NCI-H2227 (cell line): ENCODE data around the gene MRRF.

Source experiments
- DNase-seq: peaks from one replicate; lab custom pipeline; 2025; ENCODE audit not compliant: unreplicated experiment; lab: John Stamatoyannopoulos, UW

MRRF gene

GRCh38 chr9:122331523-122331927 lies 66.8 kb downstream of the MRRF start:
- no peak for DNase-seq

DNA sequence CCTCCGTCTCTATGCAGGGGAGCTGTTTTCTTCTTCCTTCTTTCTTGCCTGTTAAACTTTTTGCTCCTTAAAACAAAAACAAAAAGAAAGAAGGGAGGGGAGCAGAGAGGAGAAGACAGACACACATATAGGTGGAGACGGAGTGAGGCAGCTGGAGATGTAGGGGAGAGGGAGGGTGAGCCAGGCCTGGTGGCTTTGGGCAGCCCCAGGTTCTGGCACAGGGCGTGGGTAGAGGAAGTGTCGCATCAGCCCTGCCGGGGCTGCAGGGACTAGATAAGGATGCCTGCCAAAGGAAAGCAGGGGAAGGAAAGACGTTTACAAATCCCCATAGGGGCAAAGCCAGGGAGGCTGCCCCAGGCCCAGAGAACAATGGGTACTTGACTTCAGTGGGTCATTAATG lies 67.4 kb downstream of the MRRF start:
- DNase-seq: no peak

- DNase-seq: no peak
These were observed 68.0 kb downstream of the MRRF start for GRCh38 chr9:122332644-122333043.

DNA sequence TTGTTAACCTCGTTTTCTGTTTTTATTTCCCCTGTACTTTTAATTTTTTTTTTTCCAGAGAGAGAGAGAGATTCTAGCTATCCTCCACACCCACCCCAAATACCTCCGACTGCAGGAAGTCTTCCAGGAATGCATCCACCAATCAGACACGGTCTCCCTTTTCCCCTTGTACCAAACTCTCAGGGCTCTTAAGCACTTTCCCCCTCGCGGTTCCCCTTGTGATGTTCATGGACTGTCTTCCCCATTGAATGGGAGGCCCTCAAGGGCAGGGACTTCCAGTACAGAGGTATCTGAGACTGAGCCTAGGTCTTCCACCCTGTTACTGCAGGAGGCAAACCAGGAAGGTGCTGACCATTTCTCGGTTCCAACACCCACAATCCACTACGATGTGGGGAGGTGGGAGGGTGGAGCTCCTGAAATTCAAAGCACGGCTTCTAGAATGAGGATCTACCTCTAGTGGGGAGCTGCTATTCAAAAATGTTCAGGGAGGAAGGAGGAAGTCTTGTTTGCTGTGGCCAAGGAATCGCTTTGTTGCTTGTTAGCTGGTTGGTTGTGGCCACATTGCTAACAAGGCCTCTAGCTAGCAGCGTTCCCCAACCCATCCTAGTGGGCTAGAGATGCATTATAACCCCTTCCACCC lies 68.6 kb downstream of the MRRF start:
- DNase-seq: no peak

DNA sequence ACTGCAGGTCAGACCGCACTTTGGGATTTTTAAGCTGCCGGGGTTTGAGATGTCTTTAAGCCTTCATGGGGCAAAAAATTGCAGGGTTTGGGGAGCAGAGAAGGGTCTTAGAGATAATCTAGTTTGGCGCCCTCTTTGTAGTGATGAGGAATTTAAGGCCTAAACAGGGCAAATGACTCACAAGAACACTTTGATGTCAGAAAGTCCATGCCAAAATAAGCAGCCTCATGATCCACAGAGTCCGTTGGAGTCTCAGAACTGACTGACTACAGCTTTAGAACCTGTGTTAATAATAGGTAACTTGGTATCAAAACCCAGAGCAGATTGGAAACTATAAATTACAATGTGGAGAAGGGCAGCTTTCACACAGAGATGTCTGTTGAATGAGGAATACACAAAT lies 70.2 kb downstream of the MRRF start:
- DNase-seq: no peak

GRCh38 chr9:122336189-122336588 lies 71.5 kb downstream of the MRRF start:
- DNase-seq: no peak

DNA sequence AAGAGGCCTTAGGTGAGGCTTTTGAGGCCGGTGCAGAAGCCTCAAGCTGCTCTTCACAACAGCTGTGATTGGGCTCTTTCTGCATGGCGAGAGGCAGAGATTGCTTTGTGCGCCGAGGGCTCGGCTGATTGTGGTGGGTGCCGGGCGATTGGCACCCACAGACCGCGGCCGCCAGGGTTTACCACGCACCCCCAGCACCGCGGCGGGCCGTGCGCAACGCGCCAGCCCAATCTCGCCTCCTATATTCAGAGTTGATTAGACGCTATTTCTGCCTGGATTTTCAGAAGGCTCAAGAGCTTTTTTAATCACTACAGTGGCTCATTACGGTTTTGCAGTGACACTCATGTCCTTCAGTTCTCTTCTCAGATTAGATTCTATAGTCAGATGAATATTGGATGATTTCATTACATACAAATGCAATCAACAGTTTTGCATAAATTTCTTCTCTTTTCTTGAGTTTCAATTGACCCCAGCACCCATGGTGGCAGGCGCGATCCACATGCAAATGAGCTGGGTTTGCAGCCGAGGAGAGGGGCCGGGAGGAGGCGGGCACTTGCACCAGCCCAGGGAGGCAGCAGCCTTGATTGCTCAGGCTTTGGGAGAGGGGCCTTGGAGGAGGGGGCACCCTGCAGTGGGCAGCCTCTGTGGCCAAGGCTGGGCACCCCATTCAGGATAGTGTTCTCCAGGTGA lies 72.3 kb downstream of the MRRF start:
- DNase-seq: no peak

- DNase-seq: peak; percentile 64
These were observed 72.9 kb downstream of the MRRF start for GRCh38 chr9:122337556-122337929.

DNA sequence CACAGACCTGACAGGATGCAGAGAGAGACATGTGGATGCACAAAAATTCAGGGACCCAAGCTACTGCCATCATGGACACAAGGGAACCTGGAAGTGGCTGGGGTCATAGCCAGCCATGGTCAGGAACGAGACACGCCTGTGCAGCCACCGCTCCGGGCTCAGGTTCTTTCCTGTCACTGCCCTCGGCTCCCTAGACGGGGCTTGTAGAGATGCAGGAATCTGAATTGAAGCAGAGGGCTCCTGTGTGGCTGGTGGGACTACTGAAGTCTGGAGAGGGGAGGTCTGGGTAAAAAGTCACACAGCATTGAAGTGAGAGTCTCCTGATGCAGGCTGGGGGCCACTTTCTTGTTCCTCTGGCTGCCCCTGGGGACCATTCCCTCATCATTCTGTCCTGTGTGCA lies 73.9 kb downstream of the MRRF start:
- no peak for DNase-seq

DNA sequence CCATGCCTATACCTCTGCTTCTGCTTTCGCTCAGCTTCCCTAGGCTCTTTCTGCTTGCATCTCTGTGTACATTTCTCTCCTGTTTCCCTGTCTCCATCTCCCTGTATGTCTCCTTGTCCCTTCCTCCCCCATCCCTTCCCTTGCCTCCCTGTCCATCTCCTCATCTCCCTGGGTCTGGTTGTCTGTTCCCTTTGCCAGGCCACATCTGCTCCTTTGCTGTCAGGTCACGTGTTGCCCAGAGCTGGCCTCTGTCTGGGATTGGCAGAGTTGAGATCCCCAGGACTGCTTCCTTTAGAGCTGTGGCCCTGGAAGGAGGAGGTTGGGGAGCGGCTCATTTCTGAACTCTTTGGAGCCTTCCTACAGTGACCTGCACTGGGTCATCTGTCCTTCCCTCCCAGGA lies 74.3 kb downstream of the MRRF start:
- DNase-seq: no peak

DNA sequence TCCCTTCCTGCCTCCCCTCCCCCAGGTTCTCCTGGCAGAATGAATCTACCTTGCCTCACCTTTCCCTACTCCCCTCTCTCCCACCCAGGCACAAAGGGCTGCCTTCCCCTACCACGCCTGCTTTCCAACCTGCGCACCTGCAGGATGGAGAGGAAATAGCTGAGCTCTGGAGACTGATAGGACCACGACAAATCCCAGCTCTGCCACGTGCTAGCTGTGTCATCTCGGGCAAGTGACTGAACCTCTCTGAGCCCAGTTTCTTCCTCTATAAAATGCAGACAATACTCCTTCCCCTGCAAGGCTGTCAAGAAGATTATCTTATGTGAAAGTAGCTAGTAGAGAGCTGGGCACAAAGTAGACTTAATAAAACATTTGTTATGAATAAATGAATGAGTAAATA lies 74.9 kb downstream of the MRRF start:
- DNase-seq: no peak

- no peak for DNase-seq
These were observed 75.5 kb downstream of the MRRF start for GRCh38 chr9:122340161-122340560.

DNA sequence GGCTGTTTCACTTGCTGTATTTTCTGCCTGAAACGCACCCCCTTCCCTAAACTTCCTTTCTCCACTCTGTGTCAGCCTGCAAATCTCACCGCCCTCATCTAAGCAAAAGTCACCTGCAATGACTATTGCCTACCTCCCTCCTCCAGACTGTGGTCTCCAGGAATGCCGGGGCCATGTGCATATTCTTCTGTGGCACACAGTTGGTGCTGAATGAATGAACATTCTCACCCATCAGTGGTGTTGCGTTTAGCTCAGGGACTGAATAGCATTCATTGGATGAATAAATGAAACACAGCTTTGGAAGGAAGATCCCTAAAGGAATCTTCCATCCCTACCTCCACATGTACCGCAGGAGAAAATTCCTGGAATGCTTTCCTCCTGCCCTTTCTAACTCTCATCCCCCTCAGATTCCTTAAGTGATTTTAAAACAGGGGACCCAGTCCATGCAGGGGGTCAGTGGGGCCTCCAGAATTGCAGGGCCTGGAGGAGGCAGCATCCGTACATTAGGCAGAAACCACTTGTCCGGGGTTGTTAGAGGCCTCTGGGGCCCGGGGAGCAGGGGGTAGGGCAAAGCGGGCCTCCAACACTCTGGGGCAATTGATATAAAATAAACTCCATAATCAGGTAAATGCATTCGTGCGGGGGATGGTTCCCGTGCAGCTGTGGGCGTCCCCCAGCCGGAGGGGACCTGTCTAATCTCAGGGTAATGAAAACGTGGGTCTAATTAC lies 77.8 kb downstream of the MRRF start:
- no peak for DNase-seq

DNA sequence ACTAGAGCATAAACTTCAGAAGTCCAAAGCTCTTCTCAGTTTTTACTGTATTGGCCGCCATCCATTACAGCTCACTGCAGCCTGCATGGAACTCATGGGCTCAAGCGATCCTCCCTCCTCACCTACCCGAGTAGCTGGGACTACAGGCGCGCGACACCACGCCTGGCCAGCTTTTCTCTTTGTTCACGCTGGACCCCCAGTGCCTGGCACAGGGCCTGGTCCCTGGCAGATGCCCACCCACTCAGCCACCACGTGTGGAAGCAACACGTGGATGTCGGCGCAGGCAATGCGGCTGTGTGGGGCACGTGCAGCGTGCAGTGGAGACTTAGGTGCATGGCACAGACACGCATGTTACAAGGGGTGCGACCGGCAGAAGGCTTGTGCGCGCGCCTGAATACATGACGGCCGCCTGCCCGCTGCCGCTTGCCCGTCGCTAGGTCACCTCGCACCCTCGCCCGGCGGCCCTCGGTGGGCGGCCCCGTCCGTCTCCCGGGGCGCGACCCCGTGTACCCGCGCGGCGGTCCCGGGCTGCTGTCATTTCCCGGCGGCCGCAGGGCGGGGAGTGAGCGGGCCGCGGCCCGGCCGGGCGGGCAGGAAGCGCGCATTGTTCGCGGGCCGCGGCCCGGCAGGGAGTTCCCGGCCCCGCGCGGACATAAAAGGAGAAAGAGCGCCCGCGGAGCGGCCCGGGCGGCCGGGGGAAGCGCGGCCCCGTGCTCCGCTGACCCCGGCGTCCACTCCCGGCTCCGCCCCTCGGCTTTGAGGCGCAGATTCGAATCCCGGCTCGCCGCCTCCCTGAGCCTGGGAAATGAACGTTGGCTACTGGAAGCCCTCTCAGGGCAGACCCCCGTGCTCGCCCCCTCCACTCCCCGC lies 82.0 kb downstream of the MRRF start:
- no peak for DNase-seq

DNA sequence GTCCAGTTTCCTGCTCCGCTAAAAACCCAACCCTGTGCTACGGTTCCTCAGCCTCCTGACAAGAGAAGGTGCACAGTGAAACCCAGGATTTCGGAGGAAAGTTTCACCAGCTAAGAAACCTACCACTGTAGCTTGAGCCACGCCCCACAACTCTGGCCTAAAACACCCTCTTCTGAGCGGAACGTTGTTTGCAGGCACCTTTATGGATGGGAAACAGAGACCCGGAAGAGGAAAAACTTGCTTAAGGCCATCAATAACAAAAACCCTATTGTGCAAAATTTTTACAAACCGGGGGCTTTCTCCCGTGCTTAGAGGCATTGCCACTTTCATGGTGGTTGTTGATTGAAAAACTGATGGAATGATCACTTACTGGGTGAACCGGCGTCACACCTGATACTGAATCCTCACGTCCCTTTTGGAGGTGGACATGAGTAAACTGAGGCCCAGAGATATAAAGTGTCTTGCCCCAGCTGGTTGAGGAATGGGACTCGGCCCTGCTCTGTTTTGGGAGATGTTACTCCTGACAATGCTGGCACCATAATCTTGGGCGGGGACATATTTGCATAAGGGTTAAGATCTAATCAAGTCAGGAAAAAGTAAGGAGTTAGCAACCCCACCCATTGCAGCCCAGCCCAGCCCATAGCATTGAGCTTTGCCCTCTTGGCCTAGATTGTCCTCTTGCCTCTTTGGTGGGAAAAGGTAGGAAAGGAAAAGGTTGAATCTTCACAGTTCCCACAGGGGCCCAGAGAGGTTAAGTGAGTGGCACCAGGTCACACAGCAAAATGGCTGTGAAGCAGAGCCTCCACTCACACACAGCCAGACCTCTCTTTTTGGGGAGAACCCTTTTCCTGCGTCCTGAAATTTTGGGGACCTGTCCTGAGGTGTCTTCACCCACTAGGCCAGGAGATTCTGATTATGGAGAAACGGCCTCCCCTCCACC lies 82.9 kb downstream of the MRRF start:
- peak; percentile 6 for DNase-seq

DNA sequence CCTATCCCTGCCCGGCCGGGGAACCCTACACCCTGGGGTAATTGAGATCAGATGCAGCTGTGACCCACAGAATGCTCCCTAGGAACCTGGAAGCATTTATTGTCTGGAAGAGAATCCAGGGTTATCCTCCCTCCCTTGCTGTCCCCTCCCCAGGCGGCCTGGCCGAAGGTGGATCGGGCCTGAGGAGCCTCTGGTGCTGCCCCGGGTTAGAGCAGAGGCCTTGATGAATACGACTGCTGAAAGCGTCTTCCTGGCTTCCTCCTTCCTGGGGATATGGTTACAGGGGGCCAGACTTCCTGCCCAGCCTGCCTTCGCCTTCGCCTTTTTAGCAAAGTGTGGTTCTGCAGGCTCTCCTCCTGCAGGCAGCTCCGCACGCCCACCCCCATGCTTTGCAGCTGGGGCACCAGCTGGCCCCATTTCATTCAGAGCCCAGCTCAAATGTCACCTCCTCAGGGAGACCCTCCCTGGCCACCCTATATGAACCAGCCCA lies 83.7 kb downstream of the MRRF start:
- no peak for DNase-seq

- DNase-seq: no peak
These were observed 84.1 kb downstream of the MRRF start for GRCh38 chr9:122348791-122349190.

- no peak for DNase-seq
These were observed 84.5 kb downstream of the MRRF start for GRCh38 chr9:122349201-122349600.

DNA sequence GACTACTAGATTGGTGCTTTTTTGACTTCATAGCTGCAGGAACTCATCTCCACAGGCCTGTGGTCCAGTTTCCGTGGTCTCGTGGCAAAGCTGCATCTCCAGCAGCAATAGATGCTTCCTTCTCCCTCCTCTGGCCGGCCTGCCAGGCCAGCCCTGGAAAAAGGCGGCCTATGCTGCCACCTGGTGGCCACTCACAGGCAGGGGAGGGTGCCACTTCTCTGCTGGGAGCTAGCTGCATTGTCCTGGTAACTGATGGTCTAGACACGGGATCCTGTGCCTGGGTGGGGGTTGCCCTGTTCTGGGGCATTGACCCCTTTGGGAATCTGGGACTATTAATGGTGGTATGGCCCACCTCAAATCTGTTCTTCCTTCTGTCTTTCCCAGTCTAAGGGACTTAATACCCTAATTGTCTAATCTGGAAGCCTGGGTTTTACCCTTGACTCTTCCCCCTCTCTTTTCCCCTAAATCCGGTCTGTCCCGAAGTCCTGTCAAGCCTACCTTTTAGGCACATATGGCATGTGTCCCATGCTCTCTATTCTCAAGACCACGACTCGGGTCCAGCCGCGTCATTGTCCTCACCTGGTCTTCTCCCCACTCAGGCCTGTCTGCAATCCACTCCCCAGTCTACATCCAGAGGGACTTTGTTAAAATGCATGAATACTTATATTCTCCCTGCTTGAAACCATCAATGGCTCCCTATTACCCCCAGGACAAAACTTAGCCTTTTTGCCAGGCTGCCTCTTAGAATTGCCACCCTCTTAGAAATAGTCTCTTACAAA lies 86.1 kb downstream of the MRRF start:
- peak; percentile 78 for DNase-seq
